Liver (tissue), 3 donors: Measurements from ENCODE around the gene TMEM220.

ENCODE experiments used
- ATF3 ChIP-seq: IDR thresholded peaks from 2 replicates; pipeline ENCODE4 v1.6.1; 2016; ENCODE audit warnings: antibody characterized with exemption
- EGR1 ChIP-seq, 2 donors: IDR thresholded peaks; 2 replicates each; pipeline ENCODE4 v1.6.1; 2016 to 2018; ENCODE audit warnings: antibody characterized with exemption in 2 of 2, low read depth in 2 of 2
- FOXA1 ChIP-seq: IDR thresholded peaks from 2 replicates; pipeline ENCODE4 v1.6.1; 2016; ENCODE audit warnings: antibody characterized with exemption
- GABPA ChIP-seq, 2 donors: IDR thresholded peaks in 1 of 2; conservative IDR thresholded peaks in 1 of 2; 2 replicates each; pipeline ENCODE4 v1.6.1; 2016; ENCODE audit warnings: antibody characterized with exemption in 2 of 2, mild to moderate bottlenecking in 1 of 2, moderate library complexity in 1 of 2
- REST ChIP-seq: IDR thresholded peaks from 2 replicates; pipeline ENCODE4 v1.6.1; 2016; ENCODE audit warnings: antibody characterized with exemption, mild to moderate bottlenecking
- RXRA ChIP-seq, 2 donors: IDR thresholded peaks; 2 replicates each; pipeline ENCODE4 v1.6.1; 2017 to 2018; ENCODE audit warnings: antibody characterized with exemption in 2 of 2, mild to moderate bottlenecking in 1 of 2
- TF ChIP-seq, protein P1 (sequence below): fragments of 150-350 bp; IDR thresholded peaks from 2 replicates; pipeline ENCODE4 v1.5.1; 2017; ENCODE audit warnings: improper control_type of control experiment, low read depth, low read length; ENCODE audit not compliant: missing input control
- TF ChIP-seq, protein P2 (sequence below): IDR thresholded peaks from 2 replicates; pipeline ENCODE4 v1.6.1; 2016; ENCODE audit warnings: antibody characterized with exemption
- donor health status: healthy.
- donor health status: healthy.

GRCh38 chr17:10739386-10739785 lies 9.6 kb upstream of the TMEM220 start:
- TF ChIP-seq, protein P1, sequence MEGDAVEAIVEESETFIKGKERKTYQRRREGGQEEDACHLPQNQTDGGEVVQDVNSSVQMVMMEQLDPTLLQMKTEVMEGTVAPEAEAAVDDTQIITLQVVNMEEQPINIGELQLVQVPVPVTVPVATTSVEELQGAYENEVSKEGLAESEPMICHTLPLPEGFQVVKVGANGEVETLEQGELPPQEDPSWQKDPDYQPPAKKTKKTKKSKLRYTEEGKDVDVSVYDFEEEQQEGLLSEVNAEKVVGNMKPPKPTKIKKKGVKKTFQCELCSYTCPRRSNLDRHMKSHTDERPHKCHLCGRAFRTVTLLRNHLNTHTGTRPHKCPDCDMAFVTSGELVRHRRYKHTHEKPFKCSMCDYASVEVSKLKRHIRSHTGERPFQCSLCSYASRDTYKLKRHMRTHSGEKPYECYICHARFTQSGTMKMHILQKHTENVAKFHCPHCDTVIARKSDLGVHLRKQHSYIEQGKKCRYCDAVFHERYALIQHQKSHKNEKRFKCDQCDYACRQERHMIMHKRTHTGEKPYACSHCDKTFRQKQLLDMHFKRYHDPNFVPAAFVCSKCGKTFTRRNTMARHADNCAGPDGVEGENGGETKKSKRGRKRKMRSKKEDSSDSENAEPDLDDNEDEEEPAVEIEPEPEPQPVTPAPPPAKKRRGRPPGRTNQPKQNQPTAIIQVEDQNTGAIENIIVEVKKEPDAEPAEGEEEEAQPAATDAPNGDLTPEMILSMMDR = no peak
- no peak for TF ChIP-seq ATF3
- no peak for TF ChIP-seq FOXA1
- TF ChIP-seq GABPA (IDR thresholded peaks at IDR 0.05 in 1 of 2, conservative IDR thresholded peaks at IDR 0.05 in 1 of 2) = no peak
- TF ChIP-seq EGR1 (IDR thresholded peaks at IDR 0.05; ENCODE audit: low read depth in 2 of 2) = no peak
- no peak for TF ChIP-seq REST
- TF ChIP-seq RXRA (IDR thresholded peaks at IDR 0.05) = no peak
- TF ChIP-seq, protein P2, sequence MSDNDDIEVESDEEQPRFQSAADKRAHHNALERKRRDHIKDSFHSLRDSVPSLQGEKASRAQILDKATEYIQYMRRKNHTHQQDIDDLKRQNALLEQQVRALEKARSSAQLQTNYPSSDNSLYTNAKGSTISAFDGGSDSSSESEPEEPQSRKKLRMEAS = no peak
